Rectal smooth muscle tissue (tissue), 1 donor: Measurements from ENCODE around the gene AGO1.
"Not testable (repeated sequence)": the region's sequence is repeated elsewhere in the genome, so short reads cannot be mapped to it uniquely, and the experiment has no call there.

Experiments used
- H3K27ac ChIP-seq: one replicate; pipeline ENCODE4 v1.7.0; 2013; ENCODE audit warnings: low read depth, low read length, inconsistent platforms
- H3K27me3 ChIP-seq: one replicate; pipeline ENCODE4 v1.7.0; 2013; ENCODE audit warnings: low read length; ENCODE audit not compliant: control insufficient read depth, insufficient read depth
- H3K36me3 ChIP-seq: one replicate; pipeline ENCODE4 v1.7.0; 2013; ENCODE audit warnings: low read length; ENCODE audit not compliant: control insufficient read depth, insufficient read depth
- H3K4me1 ChIP-seq: one replicate; pipeline ENCODE4 v1.7.0; 2013; ENCODE audit warnings: low read length; ENCODE audit not compliant: control insufficient read depth, insufficient read depth
- H3K4me3 ChIP-seq: one replicate; pipeline ENCODE4 v1.7.0; 2013; ENCODE audit warnings: low read length
- H3K9ac ChIP-seq: one replicate; pipeline ENCODE4 v1.7.0; 2013; ENCODE audit warnings: low read length

The AGO1 gene

GRCh38 chr1:35964277-35964676, 81.3 kb downstream of the AGO1 start:
- H3K4me1 ChIP-seq, H3K4me3 ChIP-seq, H3K27ac ChIP-seq, H3K9ac ChIP-seq, H3K36me3 ChIP-seq, H3K27me3 ChIP-seq: not testable (repeated sequence)

DNA sequence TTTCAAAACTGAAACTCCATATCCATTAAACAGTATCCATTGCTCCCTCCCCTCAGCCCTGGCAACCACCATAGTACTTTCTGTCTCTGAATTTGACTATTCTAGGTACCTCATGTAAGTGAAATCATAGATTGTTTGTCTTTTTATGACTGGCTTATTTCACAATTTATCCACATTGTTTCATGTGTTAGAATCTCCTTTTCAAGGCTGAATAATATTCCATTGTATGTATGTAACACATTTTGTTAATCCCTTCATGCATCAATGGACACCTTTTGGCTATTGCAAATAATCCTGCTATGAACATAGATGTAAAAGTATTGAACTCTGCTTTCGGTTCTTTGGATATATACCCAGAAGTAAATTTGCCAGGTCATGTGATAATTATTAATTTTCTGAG, 85.4 kb downstream of the AGO1 start:
- H3K4me1 ChIP-seq: no peaks in the 10 kb centered on the region
- H3K36me3 ChIP-seq: peaks cover 4% of the 10 kb centered on the region
- no peaks in the 10 kb centered on the region for H3K27me3 ChIP-seq
- no peak overlapping the region for H3K27ac ChIP-seq
- no peak overlapping the region for H3K9ac ChIP-seq
- no peak overlapping the region for H3K4me3 ChIP-seq

DNA sequence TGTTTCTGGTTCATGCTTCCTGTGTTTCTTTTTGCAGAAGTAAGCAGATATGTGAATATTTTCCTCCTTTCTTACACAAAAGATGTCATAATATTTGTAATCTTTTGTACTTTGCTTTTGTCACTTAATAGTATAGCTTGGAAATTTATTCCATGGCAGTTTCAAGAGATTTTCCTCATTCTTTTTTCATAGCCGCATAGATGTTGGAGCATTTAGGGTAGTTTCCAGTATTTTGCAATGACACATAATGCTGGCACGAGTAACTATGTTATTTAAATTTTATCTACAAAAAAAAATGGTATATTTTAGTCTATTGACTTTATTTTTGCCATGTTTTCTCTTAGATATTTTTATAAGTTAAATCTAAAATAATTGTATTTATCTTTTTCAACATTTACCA, 88.6 kb downstream of the AGO1 start:
- no peaks in the 10 kb centered on the region for H3K27me3 ChIP-seq
- H3K36me3 ChIP-seq: peaks cover 4% of the 10 kb centered on the region
- no peaks in the 10 kb centered on the region for H3K4me1 ChIP-seq
- H3K9ac ChIP-seq: no peak overlapping the region
- H3K4me3 ChIP-seq: no peak overlapping the region
- H3K27ac ChIP-seq: no peak overlapping the region

DNA sequence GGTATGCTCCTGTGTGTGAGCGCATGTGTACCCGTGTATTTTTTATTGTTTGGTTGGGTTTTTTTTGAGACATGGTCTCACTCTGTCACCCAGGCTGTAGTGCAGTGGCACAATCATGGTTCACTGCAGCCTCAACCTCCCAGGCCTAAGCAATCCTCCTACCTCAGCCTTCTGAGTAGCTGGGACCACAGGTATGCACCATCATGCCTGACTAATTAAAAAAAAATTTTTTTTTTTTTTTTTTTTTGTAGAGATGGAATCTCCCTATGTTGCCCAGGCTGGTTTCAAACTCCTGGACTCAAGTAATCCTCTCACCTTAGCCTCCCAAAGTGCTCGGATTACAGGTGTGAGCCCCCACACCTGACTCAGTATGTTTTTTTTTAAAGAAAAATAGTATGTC, 89.6 kb downstream of the AGO1 start:
- not testable (repeated sequence) for H3K27ac ChIP-seq, H3K9ac ChIP-seq, H3K27me3 ChIP-seq, H3K4me1 ChIP-seq, H3K4me3 ChIP-seq, H3K36me3 ChIP-seq

- H3K27me3 ChIP-seq: no peaks in the 10 kb centered on the region
- H3K27ac ChIP-seq: no peak overlapping the region
- no peak overlapping the region for H3K4me3 ChIP-seq
- no peaks in the 10 kb centered on the region for H3K36me3 ChIP-seq
- H3K9ac ChIP-seq: no peak overlapping the region
- no peaks in the 10 kb centered on the region for H3K4me1 ChIP-seq
Measured at GRCh38 chr1:35980090-35980489, 97.1 kb downstream of the AGO1 start.
